Upper lobe of left lung (tissue), 6 donors: ENCODE data around the gene MCTP1. TPM values are rescaled to one million over a fixed set of nuclear protein-coding genes. Genes with fewer than 3 reads are reported as not detected.

Source experiments
- ATAC-seq, 2 donors: fragments of 200-7000 bp; cut with Tn5 transposase; one replicate each; pipeline ENCODE4 v1.9.1; 2022; ENCODE audit warnings: mild to moderate bottlenecking in 2 of 2, moderate library complexity in 2 of 2; ENCODE audit not compliant: low FRiP score in 2 of 2
- DNase-seq, 2 donors: peaks; one replicate each; pipeline ENCODE4 v3.0.0-alpha.2; 2019 to 2020
- H3K27ac ChIP-seq, 4 donors: fragments of 200-600 bp; sonication (generic); one replicate each; pipeline ENCODE4 v1.5.1; 2016 to 2019
- H3K27me3 ChIP-seq, 4 donors: fragments of 200-600 bp; sonication (generic); one replicate each; pipeline ENCODE4 v1.5.1; 2017 to 2019
- H3K36me3 ChIP-seq, 4 donors: fragments of 200-600 bp; sonication (generic); one replicate each; pipeline ENCODE4 v1.5.1; 2016 to 2019
- H3K4me1 ChIP-seq, 4 donors: fragments of 200-600 bp; sonication (generic); one replicate each; pipeline ENCODE4 v1.5.1; 2018 to 2019
- H3K4me3 ChIP-seq, 4 donors: fragments of 200-600 bp; sonication (generic); one replicate each; pipeline ENCODE4 v1.5.1; 2017 to 2019; ENCODE audit warnings: mild to moderate bottlenecking in 2 of 4, moderate library complexity in 1 of 4
- H3K9me3 ChIP-seq, 4 donors: fragments of 200-600 bp; sonication (generic); one replicate each; pipeline ENCODE4 v1.5.1; 2018 to 2019
- CTCF ChIP-seq, 6 experiments: fragments of 450-650 bp in 4 of 6; fragments of 200-600 bp in 2 of 6; sonication (generic) in 2 of 6; IDR thresholded peaks; one replicate each; pipeline ENCODE4 v1.5.1; 2016 to 2019; ENCODE audit warnings: antibody characterized with exemption in 6 of 6
- EP300 ChIP-seq, 4 donors: sonication (generic); formaldehyde crosslinking; IDR thresholded peaks; one replicate each; pipeline ENCODE4 v1.5.1; 2017; ENCODE audit warnings: antibody characterized with exemption in 4 of 4, control low read depth in 2 of 4
- POLR2A ChIP-seq, 4 donors: fragments of 450-650 bp; IDR thresholded peaks; one replicate each; pipeline ENCODE4 v1.5.1; 2016 to 2017; ENCODE audit warnings: antibody characterized with exemption in 4 of 4, mild to moderate bottlenecking in 2 of 4
- POLR2AphosphoS5 ChIP-seq, 2 donors: sonication (generic); formaldehyde crosslinking; IDR thresholded peaks; one replicate each; pipeline ENCODE4 v1.5.1; 2017; ENCODE audit warnings: antibody characterized with exemption in 2 of 2
- WGBS, 2 donors: methylation state at CpG; one replicate each; pipeline ENCODE4 v1.1.5; 2017 to 2018; 5-methylcytosine and 5-hydroxymethylcytosine counted together
- total RNA-seq, 6 donors: library from RNA; depleted of rRNA in 4 of 6; stranded (reverse); fragments of >200 nt in 4 of 6; gene quantifications; one replicate each; pipeline versions ENCODE4 v1.1.0 to v1.2.1, GENCODE V29; 2016 to 2021
- donor health status: DM: no; HTN: no; CAD: no; lungs with moderate emphysema.
- donor health status: DM: no; HTN: yes; CAD: no; lungs with severe emphysema.

Gene MCTP1
- total RNA-seq, 6 donors from 2014 or later, result 30.4 to 43.8 (median 38.3) TPM

GRCh38 chr5:94778299-94778698 lies 506.6 kb downstream of the MCTP1 start:
- Histone ChIP-seq H3K4me3 (no peak overlapping the region), H3K36me3 (no peaks in the 10 kb centered on the region), H3K4me1 (no peaks in the 10 kb centered on the region), H3K27ac (no peak overlapping the region), H3K9me3 (no peaks in the 10 kb centered on the region), H3K27me3 (no peaks in the 10 kb centered on the region)
- DNase-seq (no peak), ATAC-seq (no peak)
- TF ChIP-seq EP300 (IDR thresholded peaks at IDR 0.05) (no peak), POLR2A (IDR thresholded peaks at IDR 0.05) (no peak), CTCF (IDR thresholded peaks at IDR 0.05) (no peak), POLR2AphosphoS5 (IDR thresholded peaks at IDR 0.05) (no peak)
- 87 to 88% methylated on average over 5 of the region's 5 CpGs for WGBS, 2 donors

- 88 to 89% methylated on average over 5 of the region's 5 CpGs for WGBS, 2 donors
- Histone ChIP-seq H3K27me3 (no peaks in the 10 kb centered on the region), H3K9me3 (no peaks in the 10 kb centered on the region), H3K36me3 (no peaks in the 10 kb centered on the region), H3K27ac (no peak overlapping the region), H3K4me1 (no peaks in the 10 kb centered on the region), H3K4me3 (no peak overlapping the region)
- no peak for TF ChIP-seq EP300 (IDR thresholded peaks at IDR 0.05)
- DNase-seq (no peak), ATAC-seq (no peak)
Measured at GRCh38 chr5:94777056-94777880, 507.6 kb downstream of the MCTP1 start.

GRCh38 chr5:94776167-94776566 lies 508.7 kb downstream of the MCTP1 start:
- H3K4me3 ChIP-seq, result no peak overlapping the region
- DNase-seq (no peak), ATAC-seq (no peak)
- TF ChIP-seq POLR2AphosphoS5 (IDR thresholded peaks at IDR 0.05), result no peak
- H3K36me3 ChIP-seq, result no peaks in the 10 kb centered on the region
- H3K27ac ChIP-seq, result no peak overlapping the region
- no peaks in the 10 kb centered on the region for H3K27me3 ChIP-seq
- WGBS, 2 donors, result 76 to 84% methylated on average over 5 of the region's 5 CpGs
- no peaks in the 10 kb centered on the region for H3K4me1 ChIP-seq
- H3K9me3 ChIP-seq, result no peaks in the 10 kb centered on the region

GRCh38 chr5:94775088-94775487 lies 509.8 kb downstream of the MCTP1 start:
- H3K4me1 ChIP-seq, result no peaks in the 10 kb centered on the region
- H3K27ac ChIP-seq, result no peak overlapping the region
- no peak for ATAC-seq
- no peak for TF ChIP-seq CTCF (IDR thresholded peaks at IDR 0.05)
- TF ChIP-seq EP300 (IDR thresholded peaks at IDR 0.05), result no peak
- no peak for TF ChIP-seq POLR2AphosphoS5 (IDR thresholded peaks at IDR 0.05)
- no peak for TF ChIP-seq POLR2A (IDR thresholded peaks at IDR 0.05)
- no peaks in the 10 kb centered on the region for H3K27me3 ChIP-seq
- 88 to 98% methylated on average over 2 of the region's 2 CpGs for WGBS, 2 donors
- no peaks in the 10 kb centered on the region for H3K9me3 ChIP-seq
- H3K4me3 ChIP-seq, result no peak overlapping the region
- no peaks in the 10 kb centered on the region for H3K36me3 ChIP-seq
- DNase-seq, result no peak

GRCh38 chr5:94771742-94772141 lies 513.2 kb downstream of the MCTP1 start:
- H3K4me3 ChIP-seq, result no peak overlapping the region
- H3K27me3 ChIP-seq, result no peaks in the 10 kb centered on the region
- DNase-seq, result no peak
- H3K4me1 ChIP-seq, result no peaks in the 10 kb centered on the region
- ATAC-seq, result no peak
- 84 to 90% methylated on average over 2 of the region's 2 CpGs for WGBS, 2 donors
- no peak for TF ChIP-seq POLR2A (IDR thresholded peaks at IDR 0.05)
- TF ChIP-seq POLR2AphosphoS5 (IDR thresholded peaks at IDR 0.05), result no peak
- TF ChIP-seq CTCF (IDR thresholded peaks at IDR 0.05), result no peak
- no peak for TF ChIP-seq EP300 (IDR thresholded peaks at IDR 0.05)
- no peak overlapping the region for H3K27ac ChIP-seq
- no peaks in the 10 kb centered on the region for H3K36me3 ChIP-seq
- no peaks in the 10 kb centered on the region for H3K9me3 ChIP-seq

- Histone ChIP-seq H3K36me3 (no peaks in the 10 kb centered on the region), H3K9me3 (no peaks in the 10 kb centered on the region), H3K27me3 (no peaks in the 10 kb centered on the region), H3K4me3 (no peak overlapping the region), H3K4me1 (no peaks in the 10 kb centered on the region), H3K27ac (no peak overlapping the region)
- ATAC-seq (no peak), DNase-seq (no peak)
- WGBS, 2 donors, result 62 to 81% methylated on average over 7 of the region's 7 CpGs
- no peak for TF ChIP-seq EP300 (IDR thresholded peaks at IDR 0.05)
Measured at GRCh38 chr5:94769996-94770395, 514.9 kb downstream of the MCTP1 start.
